GM19324 (cell line): ENCODE measurements around the gene NAB2.
"Not testable (repeated sequence)": the region's sequence is repeated elsewhere in the genome, so short reads cannot be mapped to it uniquely, and the experiment has no call there.

ENCODE experiments used
- ATAC-seq: cut with Tn5 transposase; IDR thresholded peaks from one replicate; pipeline ENCODE4 v1.9.1; 2021; ENCODE audit warnings: mild to moderate bottlenecking, moderate library complexity; ENCODE audit not compliant: unreplicated experiment, low FRiP score

Gene NAB2

GRCh38 chr12:57088354-57089270 lies at the start of gene NAB2:
Gene NAB2 (plus strand): TSS chr12:57089114. CDS start chr12:57089272, 158 bp downstream.
- peak; percentile 69 for ATAC-seq

- no peak for ATAC-seq
These were observed 48.7 kb upstream of the NAB2 start for GRCh38 chr12:57040211-57040610.

- no peak for ATAC-seq
These were observed 48.2 kb upstream of the NAB2 start for GRCh38 chr12:57040750-57041149.

- ATAC-seq: no peak
These were observed 46.2 kb upstream of the NAB2 start for GRCh38 chr12:57042695-57043094.

- ATAC-seq: no peak
These were observed 44.4 kb upstream of the NAB2 start for GRCh38 chr12:57044468-57044867.

GRCh38 chr12:57044889-57045288 lies 44.0 kb upstream of the NAB2 start:
- no peak for ATAC-seq

- no peak for ATAC-seq
These were observed 42.7 kb upstream of the NAB2 start for GRCh38 chr12:57046086-57046791.

GRCh38 chr12:57046947-57047890 lies 41.7 kb upstream of the NAB2 start:
- ATAC-seq: no peak

- no peak for ATAC-seq
These were observed 40.9 kb upstream of the NAB2 start for GRCh38 chr12:57047981-57048380.

- no peak for ATAC-seq
These were observed 40.3 kb upstream of the NAB2 start for GRCh38 chr12:57048423-57049118.

GRCh38 chr12:57049119-57049446 lies 39.8 kb upstream of the NAB2 start:
- no peak for ATAC-seq

GRCh38 chr12:57049890-57050289 lies 39.0 kb upstream of the NAB2 start, which contains the start of gene MYO1A:
Gene MYO1A (minus strand): TSS chr12:57050129. CDS start chr12:57048323, 1,806 bp downstream.
- no peak for ATAC-seq

- ATAC-seq: no peak
These were observed 37.9 kb upstream of the NAB2 start for GRCh38 chr12:57051011-57051410.

- not testable (repeated sequence) for ATAC-seq
These were observed 35.8 kb upstream of the NAB2 start for GRCh38 chr12:57053146-57053545.

GRCh38 chr12:57053901-57054300 lies 35.0 kb upstream of the NAB2 start:
- ATAC-seq: not testable (repeated sequence)

- no peak for ATAC-seq
These were observed 33.1 kb upstream of the NAB2 start for GRCh38 chr12:57055824-57056223.

GRCh38 chr12:57057067-57057751 lies 31.7 kb upstream of the NAB2 start:
- no peak for ATAC-seq

- no peak for ATAC-seq
These were observed 30.5 kb upstream of the NAB2 start for GRCh38 chr12:57058454-57058853.

GRCh38 chr12:57063991-57064685 lies 24.8 kb upstream of the NAB2 start:
- ATAC-seq: no peak
